ENCODE data around the gene PLEKHA1.

PLEKHA1 gene

DNA sequence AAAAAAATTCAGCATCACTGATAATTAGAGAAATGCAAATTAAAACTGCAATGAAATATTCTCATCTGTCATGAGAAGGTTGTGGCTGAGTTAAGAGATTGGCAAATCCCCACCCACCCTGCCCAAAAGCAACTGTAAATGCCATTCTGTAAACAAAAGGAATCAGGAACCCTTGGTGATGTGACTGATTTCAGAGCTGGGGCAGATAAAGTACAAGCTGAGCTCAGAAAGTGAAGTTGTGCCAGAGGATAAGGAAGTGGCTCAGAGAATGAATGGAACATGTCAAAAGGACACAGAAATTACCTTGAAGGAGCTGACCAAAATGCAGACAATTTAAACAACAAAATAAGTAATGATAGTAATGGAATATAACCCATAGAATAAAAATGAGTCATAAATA, 47.2 kb downstream of the PLEKHA1 start:
- no peak for DNase-seq (ENCODE audit: low read depth in 2 of 2)

GRCh38 chr10:122422266-122422989, 47.9 kb downstream of the PLEKHA1 start:
- no peak for DNase-seq (ENCODE audit: low read depth in 2 of 2)

DNA sequence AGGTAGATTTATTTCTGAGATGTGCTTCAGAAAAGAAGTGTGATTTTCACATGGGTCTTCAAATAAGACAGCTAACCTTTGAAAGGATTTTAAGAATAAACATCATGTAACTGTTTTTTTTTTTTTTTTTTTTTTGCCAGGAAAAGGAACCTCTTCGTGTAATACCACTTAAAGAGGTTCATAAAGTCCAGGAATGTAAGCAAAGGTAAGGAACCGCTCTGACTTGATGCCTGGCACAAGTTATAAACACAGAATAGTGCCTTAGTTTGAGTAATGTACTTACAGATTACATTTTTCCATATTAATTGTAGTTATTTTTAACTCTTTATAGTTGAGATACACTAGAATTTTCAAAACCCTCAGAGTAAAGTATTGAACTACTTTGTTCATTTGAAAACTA, 49.6 kb downstream of the PLEKHA1 start:
- DNase-seq (ENCODE audit: low read depth in 2 of 2) = no peak

DNA sequence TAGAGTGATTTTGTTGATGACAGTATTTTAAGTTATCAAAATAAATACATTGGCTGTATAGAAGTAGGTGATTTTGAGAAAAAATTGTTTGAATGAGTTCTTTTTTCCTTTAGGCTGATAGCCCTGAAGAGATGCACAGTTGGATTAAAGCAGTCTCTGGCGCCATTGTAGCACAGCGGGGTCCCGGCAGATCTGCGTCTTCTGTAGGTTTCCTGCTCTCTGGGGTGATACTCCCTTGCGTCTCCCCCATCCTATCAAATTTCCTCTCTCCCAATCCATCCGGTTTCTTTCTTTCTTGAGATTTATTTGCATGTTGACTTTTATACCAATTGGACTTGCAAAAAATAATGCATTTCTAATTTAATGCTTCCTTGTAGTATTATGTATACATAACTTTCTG, 52.3 kb downstream of the PLEKHA1 start:
- DNase-seq (ENCODE audit: low read depth in 2 of 2) = no peak

- DNase-seq (ENCODE audit: low read depth in 2 of 2) = no peak
These were observed 52.8 kb downstream of the PLEKHA1 start for GRCh38 chr10:122427280-122427679.

- no peak for DNase-seq (ENCODE audit: low read depth in 2 of 2)
These were observed 60.8 kb downstream of the PLEKHA1 start for GRCh38 chr10:122435212-122435827.

- no peak for DNase-seq (ENCODE audit: low read depth in 2 of 2)
These were observed 67.5 kb downstream of the PLEKHA1 start for GRCh38 chr10:122441961-122442360.

DNA sequence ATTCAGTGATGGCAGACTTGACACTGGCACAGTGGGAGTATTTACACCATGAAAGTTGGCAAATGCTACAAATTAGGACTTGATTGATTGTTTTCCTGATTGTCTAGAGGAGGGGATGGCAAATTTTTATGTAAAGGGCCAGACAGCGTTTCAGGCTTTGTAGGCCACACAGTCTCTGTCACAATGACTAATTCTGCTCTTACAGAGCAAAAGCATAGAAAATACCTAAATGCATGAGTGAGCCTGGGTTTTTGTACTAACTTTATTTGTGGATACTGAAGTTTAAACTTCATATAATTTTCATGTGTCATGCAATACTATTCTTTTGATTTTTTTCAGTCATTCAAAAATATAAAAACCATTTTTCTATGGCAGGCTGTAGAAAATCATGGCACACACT, 71.0 kb downstream of the PLEKHA1 start:
- no peak for DNase-seq (ENCODE audit: low read depth in 2 of 2)

GRCh38 chr10:122445904-122446303, 71.4 kb downstream of the PLEKHA1 start:
- no peak for DNase-seq (ENCODE audit: low read depth in 2 of 2)

GRCh38 chr10:122446668-122447423, 72.3 kb downstream of the PLEKHA1 start:
- DNase-seq (ENCODE audit: low read depth in 2 of 2) = no peak

- DNase-seq (ENCODE audit: low read depth in 2 of 2) = no peak
These were observed 74.1 kb downstream of the PLEKHA1 start for GRCh38 chr10:122448600-122448999.

DNA sequence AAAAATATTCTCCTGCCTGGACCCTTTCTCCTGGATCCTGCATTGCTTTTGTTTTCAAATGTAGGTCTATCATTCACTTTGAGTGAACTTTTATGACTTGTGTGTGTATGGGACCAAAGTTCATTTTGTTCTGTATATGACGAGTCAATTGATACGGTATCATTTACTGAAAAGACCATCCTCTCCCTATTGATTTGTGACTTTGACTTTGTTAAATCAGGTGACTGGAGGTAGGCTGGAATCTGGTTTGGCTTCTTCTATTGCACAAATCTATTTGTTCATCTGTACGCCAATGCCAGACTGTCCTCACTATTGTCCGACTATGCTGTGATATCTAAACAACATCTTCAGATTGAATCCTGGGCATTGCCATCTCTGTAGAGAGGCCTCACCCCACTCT, 74.6 kb downstream of the PLEKHA1 start:
- DNase-seq (ENCODE audit: low read depth in 2 of 2) = no peak

GRCh38 chr10:122450353-122450990, 76.0 kb downstream of the PLEKHA1 start:
- no peak for DNase-seq (ENCODE audit: low read depth in 2 of 2)

DNA sequence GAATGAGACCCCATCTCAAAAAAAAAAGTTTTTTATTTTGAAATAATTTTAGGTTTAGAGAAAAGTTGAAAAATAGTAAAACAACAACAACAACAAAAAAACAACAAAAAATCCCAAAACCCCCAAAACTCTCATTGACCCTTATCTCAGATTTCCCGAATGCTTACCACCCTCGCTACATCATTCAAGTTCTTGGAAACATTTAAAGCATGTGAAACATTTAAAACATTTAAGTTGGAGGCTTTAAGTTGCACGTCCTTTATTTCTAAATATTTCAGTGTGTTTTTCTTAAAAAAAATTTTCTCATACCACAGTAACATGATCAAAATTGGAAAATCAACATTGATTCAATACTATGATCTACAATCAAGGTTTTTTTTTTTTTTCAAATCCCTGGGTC, 79.6 kb downstream of the PLEKHA1 start:
- DNase-seq (ENCODE audit: low read depth in 2 of 2) = no peak

GRCh38 chr10:122454603-122455080, 80.1 kb downstream of the PLEKHA1 start, which contains the start of gene ARMS2:
Gene ARMS2 (plus strand): TSS chr10:122454653. CDS start chr10:122454728, 75 bp downstream.
- DNase-seq (ENCODE audit: low read depth in 2 of 2) = no peak

DNA sequence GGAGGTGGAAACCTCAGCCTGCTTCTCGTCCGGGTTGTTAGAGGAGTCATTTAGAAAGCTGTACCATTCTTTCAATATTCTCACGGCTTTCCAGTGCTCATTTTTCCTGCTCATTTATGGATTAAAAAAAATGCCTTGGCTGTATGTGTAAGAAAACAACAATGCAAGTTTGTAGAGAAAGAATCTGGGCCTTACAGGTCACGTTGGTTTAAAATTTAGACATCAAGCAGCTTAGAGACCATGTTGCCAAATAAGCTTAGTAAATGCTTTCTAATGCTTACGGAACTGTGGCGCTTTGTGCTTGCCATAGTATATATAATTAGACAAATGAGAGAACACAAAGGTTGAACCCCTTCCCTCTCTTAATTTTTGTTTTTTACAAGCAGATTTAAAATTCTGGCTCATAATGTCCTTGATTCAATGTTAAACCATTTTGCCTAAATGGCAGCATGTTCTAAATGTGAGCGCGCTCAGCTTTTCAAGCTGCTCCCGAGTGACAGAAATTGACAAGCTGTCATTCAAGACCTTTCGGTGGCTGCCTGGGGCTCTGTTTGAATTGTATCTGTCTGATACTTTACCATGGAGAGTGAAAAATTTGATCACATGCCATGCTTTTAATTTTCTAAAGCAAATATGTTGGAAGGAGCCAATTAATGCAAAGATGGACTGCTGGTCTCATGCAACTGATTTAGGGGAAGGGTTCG, 81.0 kb downstream of the PLEKHA1 start:
- DNase-seq (ENCODE audit: low read depth in 2 of 2) = no peak

DNA sequence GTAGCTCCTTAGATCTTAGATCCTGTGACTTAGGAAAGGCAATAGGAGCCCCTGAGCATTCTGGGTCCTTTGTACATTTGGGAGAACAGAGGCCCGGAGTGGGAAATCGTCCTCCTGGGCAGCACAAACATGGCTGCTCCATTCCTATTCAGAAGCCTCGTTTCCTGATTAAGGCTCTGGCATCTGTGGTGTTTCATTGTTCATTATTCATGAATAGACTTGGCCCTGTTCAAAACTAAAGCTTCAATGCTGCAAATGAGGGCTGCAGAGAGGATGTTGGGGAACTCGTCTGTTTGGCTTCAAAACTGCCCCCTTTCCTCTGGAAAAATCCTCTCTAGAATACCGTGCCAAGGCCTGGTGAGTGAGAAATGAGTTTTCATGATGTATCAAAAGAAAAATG, 83.4 kb downstream of the PLEKHA1 start:
- no peak for DNase-seq (ENCODE audit: low read depth in 2 of 2)

DNA sequence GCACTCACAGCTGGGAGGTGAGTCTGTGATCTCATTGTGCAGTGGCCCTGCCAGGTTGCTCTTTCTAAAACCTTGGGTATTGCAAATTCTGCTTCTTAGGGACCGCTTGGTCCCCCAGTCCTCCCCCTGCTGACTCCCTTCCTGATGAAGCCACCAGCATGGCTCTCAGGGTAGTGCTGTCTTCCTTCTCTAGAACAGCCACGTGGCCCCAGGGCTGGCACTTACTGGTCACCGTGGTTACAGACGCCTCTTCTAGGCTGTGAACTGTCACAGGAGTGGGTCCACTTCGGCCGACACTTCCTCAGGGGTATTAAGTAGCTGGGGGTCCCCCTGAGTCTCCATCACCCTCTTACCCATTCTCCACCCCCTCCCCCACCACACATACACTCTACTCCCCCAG, 84.2 kb downstream of the PLEKHA1 start:
- DNase-seq (ENCODE audit: low read depth in 2 of 2) = no peak

DNA sequence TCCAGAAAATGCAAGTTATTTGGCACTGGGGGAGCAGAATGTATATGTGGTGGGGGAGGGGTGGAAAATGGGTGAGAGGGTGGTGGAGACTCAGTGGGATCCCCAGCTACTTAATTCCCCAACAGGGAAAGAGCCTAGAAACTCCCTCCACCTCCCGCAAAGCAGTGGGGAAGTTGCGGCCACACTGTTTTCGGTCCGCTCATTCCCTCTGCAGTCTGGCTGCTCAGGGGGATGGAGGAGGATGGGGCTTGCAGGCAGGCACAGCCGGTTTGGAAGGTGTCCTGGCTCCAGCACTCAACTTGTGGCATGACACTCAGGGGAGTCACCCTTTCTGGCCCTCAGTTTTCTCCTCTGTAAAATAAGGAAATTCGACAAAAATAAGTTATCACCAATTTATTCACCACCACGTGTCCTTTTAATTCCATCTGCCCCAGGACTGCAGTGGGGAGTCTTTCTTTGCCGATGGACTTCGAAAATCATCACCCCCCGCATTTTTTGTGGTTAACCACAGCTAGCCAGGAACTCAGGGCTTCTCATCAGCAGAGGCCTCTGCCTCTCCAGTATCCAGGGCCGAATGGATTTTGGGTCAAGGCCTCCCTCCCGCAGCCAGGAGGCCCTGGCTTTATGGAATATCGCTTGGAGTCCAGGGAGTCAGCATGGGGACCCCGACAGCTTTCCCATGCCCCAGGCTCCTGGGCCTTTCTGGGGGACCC, 85.2 kb downstream of the PLEKHA1 start:
- DNase-seq (ENCODE audit: low read depth in 2 of 2) = no peak

DNA sequence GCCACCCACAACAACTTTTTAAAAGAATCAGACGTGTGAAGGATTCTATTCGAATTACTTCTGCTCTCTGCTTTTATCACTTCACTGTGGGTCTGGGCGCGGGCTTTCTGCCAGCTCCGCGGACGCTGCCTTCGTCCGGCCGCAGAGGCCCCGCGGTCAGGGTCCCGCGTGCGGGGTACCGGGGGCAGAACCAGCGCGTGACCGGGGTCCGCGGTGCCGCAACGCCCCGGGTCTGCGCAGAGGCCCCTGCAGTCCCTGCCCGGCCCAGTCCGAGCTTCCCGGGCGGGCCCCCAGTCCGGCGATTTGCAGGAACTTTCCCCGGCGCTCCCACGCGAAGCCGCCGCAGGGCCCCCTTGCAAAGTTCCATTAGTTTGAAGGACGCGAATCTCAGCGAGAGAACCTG, 86.4 kb downstream of the PLEKHA1 start:
- DNase-seq (ENCODE audit: low read depth in 2 of 2) = no peak

GRCh38 chr10:122461367-122461728, 86.8 kb downstream of the PLEKHA1 start, which contains the start of gene HTRA1:
Gene HTRA1 (plus strand): TSS chr10:122461553. CDS start chr10:122461653, 100 bp downstream.
- DNase-seq (ENCODE audit: low read depth in 2 of 2) = no peak

All from stimulated activated CD4-positive, alpha-beta T cell treated with anti-CD3 and anti-CD28 coated beads, Interleukin-15, amount 100 ng/mL, for 48 hours (primary cell).